OCI-M2 (cell line): ENCODE measurements around the gene TNIP3.
"Not testable (repeated sequence)": the region's sequence is repeated elsewhere in the genome, so short reads cannot be mapped to it uniquely, and the experiment has no call there.

Experiments used
- DNase-seq: peaks from one replicate; lab custom pipeline; 2025; ENCODE audit not compliant: unreplicated experiment; lab: John Stamatoyannopoulos, UW

Gene TNIP3

DNA sequence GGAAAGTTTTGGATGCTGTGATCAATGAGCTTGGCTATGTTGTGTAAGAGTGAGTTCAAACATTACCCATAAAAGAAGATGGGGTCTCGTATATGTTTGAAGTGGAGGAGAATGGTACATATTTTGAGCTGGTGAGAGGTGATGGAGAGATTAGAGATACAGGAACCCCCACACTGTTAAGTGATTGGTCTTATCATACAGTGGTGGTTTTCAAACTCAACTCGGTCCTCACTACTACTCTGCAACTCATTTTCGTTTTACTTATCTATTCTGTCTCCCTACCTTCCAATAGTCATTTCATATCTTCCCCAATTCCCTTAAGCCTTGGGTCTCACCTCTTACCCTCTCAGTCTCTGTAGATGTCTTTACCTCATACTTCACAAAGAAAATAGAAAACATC is 16.4 kb upstream of the TNIP3 start:
- DNase-seq, result no peak

DNA sequence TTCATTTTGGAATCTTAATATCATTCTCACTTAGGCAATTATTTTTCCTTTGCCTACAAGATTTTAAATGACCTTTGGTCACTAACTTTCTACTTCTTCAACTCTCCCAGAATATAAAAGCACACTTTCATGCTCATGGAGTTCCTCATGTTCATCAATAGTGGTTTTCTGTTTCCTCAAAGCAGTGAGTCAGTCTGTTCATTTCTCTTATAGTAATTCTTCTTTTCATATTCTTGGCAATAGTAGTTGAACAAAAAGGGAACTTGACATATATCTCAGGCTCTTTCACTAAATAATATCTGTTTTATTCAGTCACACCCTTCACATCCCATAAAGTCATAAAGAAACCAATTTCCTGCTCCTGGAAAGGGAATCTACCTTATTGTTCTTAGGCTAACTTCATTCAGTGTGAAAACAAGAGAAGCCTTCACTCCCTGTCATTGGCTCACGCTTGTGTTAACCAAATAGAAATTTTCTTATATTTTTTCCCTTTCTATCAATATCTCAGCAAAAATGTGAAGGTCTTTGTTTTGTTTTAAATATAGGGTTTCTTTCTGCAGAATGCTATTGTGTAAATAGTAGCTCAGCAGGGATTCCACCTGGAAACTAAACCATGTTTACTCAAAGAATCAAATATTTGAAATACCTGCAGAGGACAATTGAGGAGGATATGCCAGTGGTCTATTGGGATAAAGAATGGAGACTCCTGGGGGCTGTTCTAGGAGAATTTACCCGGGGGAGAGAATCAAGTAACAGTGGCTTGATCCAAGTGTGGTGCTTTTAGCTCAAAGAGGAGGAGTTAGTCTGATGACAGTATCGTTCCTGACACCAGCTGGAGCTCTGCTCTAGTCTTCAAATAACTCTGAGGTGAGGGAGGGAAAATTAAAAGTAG is 13.4 kb upstream of the TNIP3 start:
- no peak for DNase-seq

DNA sequence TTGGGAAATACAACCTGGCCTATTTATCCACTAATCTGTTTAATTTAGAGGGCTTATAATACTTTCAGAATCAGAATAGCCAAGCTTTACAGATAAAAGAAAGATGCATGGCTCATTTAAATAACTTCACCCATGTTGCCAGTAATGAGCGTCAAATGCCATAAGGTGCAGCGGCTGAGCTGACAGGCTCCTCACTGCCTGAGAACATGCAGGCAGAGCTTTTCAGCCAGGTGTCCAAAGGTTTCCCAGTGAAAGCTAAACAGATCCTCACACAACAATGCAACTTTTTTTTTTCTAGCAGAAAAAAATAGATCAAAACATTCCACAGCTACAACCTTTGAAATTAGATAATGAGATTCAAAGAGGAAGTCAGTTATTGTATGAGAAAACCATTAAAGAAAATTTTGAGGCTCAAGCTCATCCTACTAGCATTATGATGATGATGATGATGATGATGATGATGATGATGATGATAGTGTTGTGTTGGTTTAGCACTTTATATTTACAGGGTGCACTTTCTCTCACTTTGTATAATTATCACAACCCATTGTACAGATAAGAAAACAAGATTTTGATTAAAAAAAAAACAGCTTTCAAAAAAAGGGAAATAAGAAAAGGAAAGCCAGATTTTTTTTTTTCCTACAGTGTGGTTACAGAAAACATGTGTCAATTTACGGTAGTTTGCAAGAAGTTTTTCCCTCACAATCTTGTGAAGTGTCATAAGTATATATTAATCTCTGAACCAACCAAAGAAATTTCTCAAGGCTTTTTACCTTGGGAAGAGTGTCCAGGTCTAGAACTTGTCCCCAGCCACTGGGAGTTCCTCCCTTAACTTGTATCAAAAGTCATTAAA is 12.2 kb upstream of the TNIP3 start:
- DNase-seq, result no peak

DNA sequence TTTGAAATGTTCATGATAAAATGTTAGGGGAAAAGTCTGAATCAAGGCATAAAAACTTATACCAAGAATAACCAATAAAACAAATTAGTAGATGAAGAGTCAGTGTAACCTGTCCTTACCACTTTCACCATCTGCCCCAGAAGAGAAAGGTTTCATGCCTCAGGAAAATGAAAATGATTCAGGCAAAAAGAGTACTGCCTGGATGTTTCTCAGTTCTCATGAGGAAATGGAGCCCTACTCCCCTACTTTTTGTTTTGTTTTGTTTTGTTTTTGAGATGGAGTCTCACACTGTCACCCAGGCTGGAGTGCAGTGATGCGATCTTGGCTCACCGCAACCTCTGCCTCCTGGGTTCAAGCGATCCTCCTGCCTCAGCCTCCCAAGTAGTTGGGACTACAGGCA is 7.4 kb upstream of the TNIP3 start:
- DNase-seq, result not testable (repeated sequence)

DNA sequence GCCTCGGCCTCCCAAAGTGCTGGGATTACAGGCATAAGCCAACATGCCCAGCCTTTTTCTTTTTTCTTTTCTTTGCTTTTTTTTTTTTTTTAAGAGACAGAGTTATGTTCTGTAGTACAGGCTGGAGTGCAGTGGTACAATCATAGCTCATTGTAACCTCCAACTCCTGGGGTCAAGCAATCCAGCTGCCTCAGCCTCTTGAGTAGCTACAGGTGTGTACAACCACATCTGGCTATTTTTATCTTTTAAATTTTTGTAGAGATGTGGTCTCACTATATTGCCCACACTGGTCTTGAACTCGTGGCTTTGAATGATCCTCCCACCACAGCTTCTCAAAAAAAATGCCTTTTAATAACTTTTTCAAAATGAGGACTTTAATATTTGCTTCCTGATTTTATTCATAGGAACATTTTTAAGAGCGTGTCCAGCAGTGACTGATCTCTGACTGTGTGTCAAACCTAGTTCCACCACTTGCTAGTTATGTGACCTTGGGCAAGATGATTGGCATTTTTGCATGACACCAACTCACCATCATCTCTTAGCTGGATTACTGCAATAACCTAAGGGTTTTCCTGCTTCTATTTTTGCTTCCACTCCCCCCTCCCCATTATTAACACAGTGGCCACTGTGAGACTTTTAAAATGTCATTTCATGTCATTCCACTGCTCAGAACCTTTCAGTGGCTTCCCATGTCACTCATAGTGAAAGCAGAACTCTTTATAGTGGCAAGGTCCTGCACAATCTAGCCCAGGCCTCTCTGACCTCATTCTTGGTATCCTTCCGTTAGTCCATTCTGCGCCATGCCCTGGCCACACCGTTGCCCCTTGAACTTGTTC is 4.5 kb upstream of the TNIP3 start:
- no peak for DNase-seq

DNA sequence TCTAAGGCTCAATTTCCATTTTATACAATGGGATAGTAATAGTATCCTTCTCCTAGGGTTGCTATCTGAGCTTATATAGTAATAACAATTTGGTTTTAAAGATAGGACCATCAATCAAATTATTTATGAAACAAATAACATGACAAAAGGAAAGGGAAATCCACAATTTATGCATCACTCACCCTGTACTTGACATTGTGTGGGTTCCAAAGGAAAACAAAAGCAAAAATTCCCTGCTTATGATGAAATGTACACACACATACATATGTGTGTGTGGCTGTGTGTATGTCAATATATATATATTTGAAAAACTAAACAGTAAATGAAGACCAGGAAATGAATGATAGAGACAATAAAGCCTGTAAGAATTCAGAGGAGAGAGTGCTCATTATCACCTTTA is 2.9 kb upstream of the TNIP3 start:
- no peak for DNase-seq

DNA sequence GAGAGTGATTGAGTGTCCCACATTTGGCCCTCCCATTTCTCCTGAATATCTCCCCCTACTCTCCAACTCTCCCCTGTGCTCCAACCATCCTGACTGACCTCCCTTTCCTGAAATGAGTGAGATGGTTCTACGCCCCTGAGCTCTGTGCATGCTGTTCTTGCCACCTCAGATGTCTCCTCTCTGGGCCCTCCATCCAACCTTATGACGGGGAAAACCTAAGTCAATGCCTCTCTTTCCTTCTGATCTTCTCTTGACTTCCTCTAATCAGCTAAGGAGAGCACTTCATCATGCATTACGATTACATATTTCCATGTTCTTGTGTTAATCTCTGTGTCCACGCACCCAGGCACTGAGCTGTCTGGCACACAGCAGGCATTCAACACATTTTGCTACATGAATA is 1.1 kb upstream of the TNIP3 start:
- no peak for DNase-seq

DNA sequence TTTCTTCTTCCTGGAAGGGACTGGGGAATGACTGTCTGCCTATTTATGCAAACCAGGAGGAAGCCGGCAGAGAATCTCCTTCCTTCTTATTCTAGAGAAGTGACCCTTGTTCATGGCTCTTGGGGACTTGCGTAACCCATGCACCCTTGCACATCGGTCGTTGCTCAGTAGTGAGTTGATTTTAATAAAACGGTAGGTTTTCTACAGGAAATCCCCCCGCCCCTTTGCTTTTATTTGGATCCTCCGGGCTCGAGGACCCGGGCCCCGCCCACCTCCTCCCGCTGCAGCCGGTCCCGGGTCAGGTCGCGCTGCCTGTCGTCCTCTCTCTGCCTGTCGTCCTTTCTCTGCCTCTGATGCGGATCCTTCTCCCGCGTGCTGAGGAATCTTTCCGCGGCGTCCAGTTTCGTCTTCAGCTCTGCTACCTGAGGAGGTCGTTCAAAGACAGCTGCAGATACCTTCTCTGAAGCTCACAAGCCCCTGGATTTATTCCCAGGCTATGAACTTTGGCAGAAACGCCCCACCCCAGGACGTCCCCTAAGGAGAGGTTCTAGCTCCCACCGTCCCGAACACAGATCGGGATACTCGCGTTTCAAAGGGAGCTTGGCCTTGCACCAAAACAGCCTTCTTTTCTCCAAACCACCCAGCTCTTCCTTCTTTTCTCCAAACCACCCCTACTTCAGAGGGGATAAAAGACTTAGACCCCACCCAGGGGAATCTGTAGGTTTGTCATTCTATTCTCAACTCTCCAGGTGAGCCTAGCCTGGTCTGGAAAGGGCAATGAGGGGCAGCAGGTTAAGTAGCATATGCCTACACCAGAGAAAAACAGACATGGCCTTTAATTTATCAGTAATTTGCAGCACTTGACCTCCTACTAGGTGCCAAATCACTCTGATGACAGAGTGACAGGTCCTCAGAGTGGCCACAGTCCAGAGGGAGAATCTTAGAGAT is 7.0 kb downstream of the TNIP3 start:
- DNase-seq, result no peak

DNA sequence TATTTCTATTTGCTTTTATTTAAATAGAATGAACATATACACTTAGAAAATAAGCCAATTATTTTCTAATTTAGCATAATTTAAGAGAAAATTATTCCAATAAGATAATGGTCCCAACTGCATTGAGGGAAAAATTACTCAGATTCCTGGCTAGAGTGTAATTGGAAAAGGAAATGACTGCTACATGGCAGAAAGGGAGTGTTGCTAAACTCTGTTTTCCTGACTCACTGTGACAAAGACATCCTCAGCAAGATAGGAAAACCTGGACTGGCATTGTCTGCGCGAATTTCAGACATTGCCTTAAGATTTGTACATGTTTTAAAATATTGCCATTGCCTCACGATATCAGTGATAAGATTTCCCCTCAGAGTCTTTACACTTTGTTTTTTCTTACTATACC is 8.2 kb downstream of the TNIP3 start:
- DNase-seq, result no peak

DNA sequence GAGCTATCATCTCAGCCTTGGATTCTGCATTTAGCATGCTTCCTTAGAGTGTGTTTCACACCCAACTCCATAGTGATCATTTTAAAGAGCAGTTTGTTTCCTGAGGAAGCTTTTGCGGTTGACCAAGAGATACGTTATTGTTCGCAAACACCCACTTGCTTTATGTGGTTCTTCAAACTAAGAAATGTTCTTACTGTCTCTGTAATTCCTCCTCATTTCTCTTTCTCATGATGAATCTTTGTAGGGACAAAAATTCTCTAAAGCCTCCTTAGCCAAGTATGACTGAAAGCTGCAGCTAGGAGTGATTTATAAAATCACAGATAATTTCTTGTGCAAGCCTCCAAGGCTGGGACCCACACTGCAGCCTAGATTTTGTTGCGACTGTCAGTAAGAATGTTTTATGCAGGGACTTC is 10.0 kb downstream of the TNIP3 start:
- no peak for DNase-seq

DNA sequence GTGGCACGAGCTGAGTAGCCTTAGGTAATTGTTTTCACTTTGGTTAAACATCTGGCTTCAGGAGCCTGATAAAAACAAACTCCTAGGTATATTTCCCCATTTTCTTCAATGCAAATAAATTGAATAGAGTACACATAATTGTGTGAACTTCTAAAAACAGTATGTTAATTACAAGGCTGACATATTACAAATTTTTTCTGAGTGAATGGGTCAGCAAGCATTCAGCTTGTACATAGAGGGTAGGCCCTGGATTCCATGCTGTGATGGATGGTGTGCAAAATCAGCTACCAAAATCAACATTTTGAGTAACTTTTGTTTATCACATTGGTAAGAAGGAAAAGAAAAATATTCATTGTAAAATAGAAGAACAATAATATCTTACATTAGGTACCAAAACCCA is 12.2 kb downstream of the TNIP3 start:
- DNase-seq, result no peak

DNA sequence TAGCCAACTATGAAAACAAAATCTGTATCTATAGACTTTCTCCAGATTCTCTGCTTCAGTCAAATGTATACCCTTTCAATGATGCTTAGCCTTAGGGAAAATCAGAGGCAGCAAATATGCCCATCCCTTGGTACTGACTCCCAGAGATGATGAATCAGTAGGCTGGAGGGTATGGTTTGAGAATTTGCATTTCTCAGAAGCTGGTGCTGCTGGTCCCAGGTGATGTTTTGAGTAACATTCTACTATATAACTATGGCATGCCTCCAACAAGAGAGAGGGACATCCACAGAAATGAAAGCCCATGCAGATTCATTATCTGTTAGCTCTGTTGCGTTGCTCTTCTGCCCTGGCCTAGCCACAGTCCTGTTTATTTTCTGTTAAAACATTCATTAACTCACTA is 13.6 kb downstream of the TNIP3 start:
- DNase-seq, result no peak

DNA sequence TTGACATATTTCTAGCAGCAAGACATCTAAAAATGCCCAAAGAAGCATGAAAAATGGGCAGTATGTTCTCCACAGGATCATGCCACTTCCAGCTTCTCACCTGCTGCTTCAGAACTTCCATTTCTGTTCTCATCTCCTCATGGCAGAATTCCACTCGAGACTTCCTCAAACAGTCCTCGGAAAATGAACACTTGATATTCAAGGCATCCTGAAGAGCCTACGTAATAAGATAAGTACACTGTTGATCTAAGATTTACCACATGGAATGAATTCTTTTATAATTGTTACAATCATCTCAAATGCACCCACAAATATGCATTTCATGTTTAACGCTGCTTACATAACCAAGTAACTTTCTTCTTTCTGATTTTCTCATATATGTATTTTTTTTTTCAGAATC is 14.1 kb downstream of the TNIP3 start:
- DNase-seq, result no peak

DNA sequence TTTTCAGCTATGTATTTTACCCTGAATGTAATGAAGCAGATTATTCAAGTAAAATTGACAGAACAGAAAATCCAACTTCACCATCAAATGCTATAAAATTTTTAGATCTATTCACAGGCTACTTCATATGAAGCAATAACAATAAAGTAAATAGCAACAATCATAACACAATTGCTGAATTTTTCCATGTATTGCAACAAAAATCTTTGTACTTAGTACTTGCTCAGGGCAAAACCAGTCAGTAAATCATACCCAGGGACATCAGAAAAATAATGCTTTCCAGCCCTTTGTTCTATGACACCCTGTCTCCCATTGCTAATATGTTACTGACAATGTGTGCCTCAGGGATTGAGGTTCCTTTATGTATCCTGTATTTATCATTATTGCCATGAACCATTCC is 15.5 kb downstream of the TNIP3 start:
- DNase-seq, result no peak

DNA sequence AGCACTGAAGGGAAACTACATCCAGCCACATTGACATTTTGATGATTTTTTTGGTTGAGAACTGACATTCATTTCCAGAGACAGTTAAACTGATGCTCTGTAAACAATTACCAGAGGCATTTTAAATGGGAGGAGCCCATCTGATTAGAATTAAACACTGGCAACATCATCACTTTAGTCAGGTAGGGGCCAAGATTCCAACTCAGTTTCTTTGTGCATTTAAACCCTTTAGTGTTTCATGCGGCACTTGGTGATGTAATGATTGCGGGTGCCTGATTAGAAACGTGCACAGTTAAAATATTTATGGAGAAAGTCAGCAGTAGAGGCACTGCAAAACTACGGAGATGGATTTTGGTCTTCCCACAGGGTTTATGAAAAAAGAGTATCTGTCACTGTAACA is 16.1 kb downstream of the TNIP3 start:
- DNase-seq, result no peak

DNA sequence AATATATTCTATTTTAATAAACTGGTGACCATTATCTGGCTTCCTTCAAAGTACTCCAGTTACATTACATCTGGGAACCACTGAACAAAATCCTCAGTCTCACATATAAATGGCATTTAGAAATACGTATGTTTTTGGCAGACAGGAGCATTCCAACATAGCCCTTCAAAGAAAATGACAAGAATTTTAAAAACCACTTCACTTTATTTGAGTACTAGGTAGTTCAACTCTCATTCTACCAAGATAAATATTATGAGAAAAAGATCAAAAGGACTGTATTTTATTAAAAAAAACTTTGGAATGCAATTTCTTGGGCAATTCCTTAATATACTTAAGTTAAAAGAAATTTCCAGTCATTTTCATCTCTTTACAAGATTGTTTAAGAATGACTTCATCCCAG is 17.6 kb downstream of the TNIP3 start:
- DNase-seq, result no peak

DNA sequence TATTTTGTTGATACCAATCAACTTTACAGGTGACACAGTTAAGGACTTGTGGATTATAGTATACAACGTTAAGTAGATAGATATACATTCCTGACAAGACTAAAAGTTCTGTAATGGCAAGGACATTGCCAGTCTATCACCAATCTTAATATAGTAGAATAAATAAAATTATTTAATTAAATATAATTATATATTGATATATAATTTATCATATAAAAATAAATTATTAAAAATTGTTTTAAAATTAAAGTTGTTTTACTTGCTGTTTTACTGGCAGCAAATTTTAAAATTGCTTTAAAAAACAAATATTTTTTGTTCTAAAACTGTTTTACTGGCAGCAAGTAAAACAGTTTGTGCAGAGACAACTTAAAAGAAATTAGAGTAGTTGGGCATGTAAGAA is 18.7 kb downstream of the TNIP3 start:
- no peak for DNase-seq

DNA sequence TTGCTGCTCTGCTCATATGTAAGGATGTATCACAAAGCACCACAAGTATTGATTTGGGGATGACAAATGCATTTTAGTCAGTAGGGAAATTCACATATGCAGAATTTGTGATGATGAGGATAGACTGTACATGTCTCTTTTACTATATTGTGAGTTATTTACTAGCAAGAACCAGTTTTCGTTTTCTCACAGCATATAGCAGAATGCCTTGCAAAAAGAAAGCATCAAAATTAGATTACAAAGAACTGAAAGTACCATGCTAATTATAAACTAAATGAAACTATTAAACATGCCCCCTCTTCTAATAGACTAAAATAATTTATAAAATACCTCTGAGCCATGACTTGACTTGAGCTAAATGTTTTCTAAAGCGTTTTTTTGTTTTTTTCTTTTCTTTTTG is 20.1 kb downstream of the TNIP3 start:
- DNase-seq, result no peak

DNA sequence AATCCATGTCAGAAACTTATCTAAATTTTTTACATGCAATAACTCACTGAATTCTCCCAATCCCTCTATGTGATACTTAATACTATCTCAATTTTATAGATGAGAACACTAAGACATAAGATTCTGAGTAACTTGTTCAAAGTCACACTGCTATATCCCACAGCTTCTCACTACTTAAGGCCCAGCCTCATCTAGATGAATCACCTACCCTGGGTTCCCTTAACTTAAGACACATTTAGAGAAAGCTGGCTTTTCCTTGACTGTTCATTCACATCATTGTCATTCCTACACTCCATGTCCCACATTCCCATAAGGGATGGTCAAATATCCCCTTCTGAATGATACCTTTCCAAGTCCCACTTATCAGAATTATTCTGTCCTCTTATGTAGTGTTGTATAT is 21.0 kb downstream of the TNIP3 start:
- DNase-seq, result no peak

DNA sequence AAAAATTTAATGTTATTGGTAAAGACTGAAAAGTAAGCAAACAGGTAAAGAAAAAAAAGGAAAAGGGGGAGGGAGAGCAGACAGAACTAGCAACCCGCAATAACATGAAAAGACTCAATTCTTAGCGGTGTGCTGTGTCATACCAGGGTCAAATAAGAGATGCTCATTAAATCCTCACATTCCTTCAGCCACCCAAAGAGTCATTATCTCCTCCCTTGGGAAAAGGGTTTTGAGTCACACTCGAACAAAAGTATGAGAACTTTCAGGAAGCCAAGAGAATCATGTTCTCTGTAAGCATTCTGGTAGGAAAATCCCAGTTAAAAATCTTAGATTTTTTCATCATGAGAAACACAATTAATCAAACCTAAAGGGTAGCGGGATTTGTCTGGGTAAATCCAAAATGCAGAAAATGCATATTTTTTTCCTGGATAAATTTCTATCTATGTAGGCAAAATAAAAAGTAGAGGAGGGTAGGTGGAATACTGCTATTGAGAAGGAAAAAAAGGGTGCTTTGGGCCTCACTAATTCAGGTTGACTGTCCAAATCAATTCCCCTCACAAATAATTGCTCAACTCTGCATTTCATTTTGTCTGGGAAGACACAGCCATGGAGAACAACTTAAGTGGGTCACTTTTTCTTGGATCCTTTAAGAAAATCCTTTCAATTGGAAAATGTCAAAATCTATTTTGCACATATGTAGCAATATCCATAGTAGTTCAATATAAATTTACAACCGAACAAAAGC is 23.2 kb downstream of the TNIP3 start:
- DNase-seq, result no peak
